Right lobe of liver (tissue), 6 donors: ENCODE data around the gene ATP6V1F. TPM values are rescaled to one million over a fixed set of nuclear protein-coding genes. Genes with fewer than 3 reads are reported as not detected.
A peak's percentile ranks its signal among the peaks of the same experiment; 100 is the strongest.

ENCODE experiments used
- ATAC-seq, 4 donors: fragments of 200-7000 bp; cut with Tn5 transposase; one replicate each; pipeline ENCODE4 v1.9.1; 2020; ENCODE audit warnings: mild to moderate bottlenecking in 4 of 4, moderate library complexity in 4 of 4
- DNase-seq, 3 donors: peaks; one replicate each; pipeline ENCODE4 v3.0.0-alpha.2; 2020
- H3K27ac ChIP-seq, 3 donors: fragments of 200-600 bp; one replicate each; pipeline ENCODE4 v1.8.0; 2022
- H3K27me3 ChIP-seq, 2 donors: fragments of 200-600 bp; one replicate each; pipeline ENCODE4 v1.8.0; 2022
- H3K36me3 ChIP-seq, 4 donors: fragments of 200-600 bp; sonication (generic) in 1 of 4; one replicate each; pipeline versions ENCODE4 v1.5.1 to v1.8.0; 2017 to 2022; ENCODE audit warnings: control low read depth in 1 of 4
- H3K4me1 ChIP-seq, 4 donors: fragments of 200-600 bp; sonication (generic) in 1 of 4; one replicate each; pipeline versions ENCODE4 v1.5.1 to v1.8.0; 2017 to 2022; ENCODE audit warnings: control low read depth in 1 of 4
- H3K4me3 ChIP-seq, 3 donors: fragments of 200-600 bp; one replicate each; pipeline ENCODE4 v1.8.0; 2022
- H3K9me3 ChIP-seq, 4 donors: fragments of 200-600 bp; sonication (generic) in 1 of 4; one replicate each; pipeline versions ENCODE4 v1.5.1 to v1.8.0; 2017 to 2022; ENCODE audit warnings: control low read depth in 1 of 4
- POLR2A ChIP-seq: fragments of 450-650 bp; IDR thresholded peaks from one replicate; pipeline ENCODE4 v1.6.1; 2017; ENCODE audit warnings: antibody characterized with exemption, mild to moderate bottlenecking
- WGBS: methylation state at CpG from one replicate; pipeline ENCODE4 v1.1.6; 2018; ENCODE audit warnings: low coverage, low lambda C conversion rate; ENCODE audit not compliant: insufficient coverage; ENCODE audit errors: missing lambda C conversion rate; 5-methylcytosine and 5-hydroxymethylcytosine counted together
- intact Hi-C, 2 donors: fragments of 100-400 bp; cut with DNase I; formaldehyde crosslinking; loops; one replicate each; pipeline versions ENCODE4 v1.11.2 to v1.14.1; 2022
- total RNA-seq, 6 experiments: library from RNA; depleted of rRNA in 2 of 6; stranded (reverse); fragments of >200 nt in 2 of 6; fragmentation: NEBNext Ultra II Directional in 3 of 6; extraction: Animal tissue kit (Norgen Biotek cat#: 25700) in 3 of 6; gene quantifications; one replicate each; pipeline versions ENCODE4 v1.1.0 to v1.2.4, GENCODE V29; 2016 to 2023
- TF ChIP-seq, protein P1 (sequence below), 4 donors: fragments of 200-600 bp in 3 of 4; fragments of 450-650 bp in 1 of 4; IDR thresholded peaks; one replicate each; pipeline versions ENCODE4 v1.5.1 to v1.8.0; 2016 to 2022; ENCODE audit warnings: antibody characterized with exemption in 4 of 4, mild to moderate bottlenecking in 2 of 4
- donor health status: DM: no; HTN: yes; CAD: no.
- donor health status: DM: no; HTN: no; CAD: no.
- donor health status: DM: no; HTN: no; CAD: no.
- donor health status: DM: no; HTN: yes; CAD: no.
- donor health status: DM: no; HTN: yes; CAD: no.

The ATP6V1F gene
- total RNA-seq, 6 experiments from 2014 or later = 26.9 to 72.0 (median 38.9) TPM

- ATAC-seq = no peak
- TF ChIP-seq, protein P1, sequence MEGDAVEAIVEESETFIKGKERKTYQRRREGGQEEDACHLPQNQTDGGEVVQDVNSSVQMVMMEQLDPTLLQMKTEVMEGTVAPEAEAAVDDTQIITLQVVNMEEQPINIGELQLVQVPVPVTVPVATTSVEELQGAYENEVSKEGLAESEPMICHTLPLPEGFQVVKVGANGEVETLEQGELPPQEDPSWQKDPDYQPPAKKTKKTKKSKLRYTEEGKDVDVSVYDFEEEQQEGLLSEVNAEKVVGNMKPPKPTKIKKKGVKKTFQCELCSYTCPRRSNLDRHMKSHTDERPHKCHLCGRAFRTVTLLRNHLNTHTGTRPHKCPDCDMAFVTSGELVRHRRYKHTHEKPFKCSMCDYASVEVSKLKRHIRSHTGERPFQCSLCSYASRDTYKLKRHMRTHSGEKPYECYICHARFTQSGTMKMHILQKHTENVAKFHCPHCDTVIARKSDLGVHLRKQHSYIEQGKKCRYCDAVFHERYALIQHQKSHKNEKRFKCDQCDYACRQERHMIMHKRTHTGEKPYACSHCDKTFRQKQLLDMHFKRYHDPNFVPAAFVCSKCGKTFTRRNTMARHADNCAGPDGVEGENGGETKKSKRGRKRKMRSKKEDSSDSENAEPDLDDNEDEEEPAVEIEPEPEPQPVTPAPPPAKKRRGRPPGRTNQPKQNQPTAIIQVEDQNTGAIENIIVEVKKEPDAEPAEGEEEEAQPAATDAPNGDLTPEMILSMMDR (IDR thresholded peaks at IDR 0.05) = no peak
- no peak for TF ChIP-seq POLR2A
- 80% methylated on average over 10 of the region's 14 CpGs for WGBS
- intact Hi-C loops = no loop called here
- H3K27ac ChIP-seq = no peak overlapping the region
- no peak overlapping the region for H3K4me3 ChIP-seq
- H3K27me3 ChIP-seq = no peaks in the 10 kb centered on the region
- DNase-seq = no peak
- no peaks in the 10 kb centered on the region for H3K4me1 ChIP-seq
- no peaks in the 10 kb centered on the region for H3K36me3 ChIP-seq
- no peaks in the 10 kb centered on the region for H3K9me3 ChIP-seq
These were observed 15.7 kb upstream of the ATP6V1F start for GRCh38 chr7:128846781-128847444.

- no peak overlapping the region for H3K27ac ChIP-seq
- intact Hi-C loops = no loop called here
- ATAC-seq = peak in 1 of 4 donors; percentile 10
- no peak overlapping the region for H3K4me3 ChIP-seq
- H3K36me3 ChIP-seq = no peaks in the 10 kb centered on the region
- TF ChIP-seq, protein P1 (IDR thresholded peaks at IDR 0.05) = no peak
- TF ChIP-seq POLR2A = no peak
- no peaks in the 10 kb centered on the region for H3K27me3 ChIP-seq
- no peak for DNase-seq
- no peaks in the 10 kb centered on the region for H3K4me1 ChIP-seq
- H3K9me3 ChIP-seq = no peaks in the 10 kb centered on the region
- WGBS = no CpG with 5 or more reads among the region's 17 CpGs
These were observed 14.9 kb upstream of the ATP6V1F start for GRCh38 chr7:128847721-128848211.

- no peaks in the 10 kb centered on the region for H3K9me3 ChIP-seq
- ATAC-seq = no peak
- H3K4me3 ChIP-seq = no peak overlapping the region
- no peaks in the 10 kb centered on the region for H3K27me3 ChIP-seq
- no peaks in the 10 kb centered on the region for H3K36me3 ChIP-seq
- no peak overlapping the region for H3K27ac ChIP-seq
- H3K4me1 ChIP-seq = no peaks in the 10 kb centered on the region
- no peak for DNase-seq
- intact Hi-C loops = no loop called here
- WGBS = 87% methylated on average over 6 of the region's 31 CpGs
- TF ChIP-seq, protein P1 (IDR thresholded peaks at IDR 0.05) = no peak
- TF ChIP-seq POLR2A = no peak
These were observed 14.1 kb upstream of the ATP6V1F start for GRCh38 chr7:128848289-128849155.

- no peak overlapping the region for H3K27ac ChIP-seq
- DNase-seq (no peak), ATAC-seq (no peak)
- no peaks in the 10 kb centered on the region for H3K9me3 ChIP-seq
- 90% methylated on average over 2 of the region's 16 CpGs for WGBS
- no peak for TF ChIP-seq POLR2A
- TF ChIP-seq, protein P1 (IDR thresholded peaks at IDR 0.05) = no peak
- H3K4me1 ChIP-seq = no peaks in the 10 kb centered on the region
- no peak overlapping the region for H3K4me3 ChIP-seq
- no peaks in the 10 kb centered on the region for H3K36me3 ChIP-seq
- intact Hi-C loops = no loop called here
- H3K27me3 ChIP-seq = no peaks in the 10 kb centered on the region
These were observed 13.5 kb upstream of the ATP6V1F start for GRCh38 chr7:128849156-128849515.
